Measurements from ENCODE around the gene ATP13A1. TPM values are rescaled to one million over a fixed set of nuclear protein-coding genes. Genes with fewer than 3 reads are reported as not detected.
"Not testable (repeated sequence)": the region's sequence is repeated elsewhere in the genome, so short reads cannot be mapped to it uniquely, and the experiment has no call there.

ATP13A1 gene
- total RNA-seq, 1 experiment from 2014 or later: 41.1 TPM

GRCh38 chr19:19600793-19601330, 62.6 kb downstream of the ATP13A1 start:
- Histone ChIP-seq H3K27ac (0 out of 2 replicates have a peak overlapping the region, but pooled peaks have one; percentile 73), H3K4me3 (no peak overlapping the region), H3K9me2 (ENCODE audit: insufficient read depth) (no peaks in the 10 kb centered on the region), H3K9me3 (ENCODE audit: insufficient read depth, low read depth) (no peaks in the 10 kb centered on the region), H3K36me3 (ENCODE audit: low read depth) (no peaks in the 10 kb centered on the region), H3K79me2 (ENCODE audit: low read depth) (peaks cover 10% of the 10 kb centered on the region; the same call in 1 of the 2 replicates), H3K4me1 (replicated peaks; ENCODE audit: insufficient read depth) (peaks cover 62% of the 10 kb centered on the region), H3F3A (ENCODE audit: insufficient read depth, low read depth) (peaks cover 50% of the 10 kb centered on the region), H3K4me2 (0 out of 2 replicates have a peak overlapping the region, but pooled peaks have one; percentile 58), H2AFZ (no peak overlapping the region), H3K27me3 (ENCODE audit: insufficient read depth, low read depth) (no peaks in the 10 kb centered on the region), H4K20me1 (ENCODE audit: insufficient read depth) (no peaks in the 10 kb centered on the region)
- DNase-seq: peak in 1 of 2 experiments; percentile 8
- CTCF ChIA-PET: no interaction called here
- no TSS peak for BruUV-seq (replicated peaks)
- TF ChIP-seq EZH2 (IDR thresholded peaks at IDR 0.05; ENCODE audit: low read depth): no peak
- no peak for TF ChIP-seq CTCF (conservative IDR thresholded peaks at IDR 0.05)
- intact Hi-C loops (cut with micrococcal nuclease; ENCODE audit: unreplicated experiment): no loop called here
- POLR2A ChIA-PET (ENCODE audit: unreplicated experiment): no interaction called here

GRCh38 chr19:19598728-19599451, 64.6 kb downstream of the ATP13A1 start:
- BruUV-seq (replicated peaks); H3K4me3 ChIP-seq; POLR2A ChIA-PET (ENCODE audit: unreplicated experiment); DNase-seq; H3K9me3 ChIP-seq (ENCODE audit: insufficient read depth, low read depth); H2AFZ ChIP-seq; H3K27me3 ChIP-seq (ENCODE audit: insufficient read depth, low read depth); H3K4me2 ChIP-seq; H3K79me2 ChIP-seq (ENCODE audit: low read depth); H3K9me2 ChIP-seq (ENCODE audit: insufficient read depth); H4K20me1 ChIP-seq (ENCODE audit: insufficient read depth); H3K27ac ChIP-seq; intact Hi-C loops (cut with micrococcal nuclease; ENCODE audit: unreplicated experiment); CTCF ChIA-PET; H3K36me3 ChIP-seq (ENCODE audit: low read depth): not testable (repeated sequence)
- Histone ChIP-seq H3F3A (ENCODE audit: insufficient read depth, low read depth) (peaks cover 63% of the 10 kb centered on the region), H3K4me1 (replicated peaks; ENCODE audit: insufficient read depth) (peaks cover 72% of the 10 kb centered on the region)

- H2AFZ ChIP-seq: no peak overlapping the region
- no peak overlapping the region for H3K4me3 ChIP-seq
- no peak for DNase-seq
- peaks cover 10% of the 10 kb centered on the region; the same call in 1 of the 2 replicates for H3K79me2 ChIP-seq (ENCODE audit: low read depth)
- no peaks in the 10 kb centered on the region for H4K20me1 ChIP-seq (ENCODE audit: insufficient read depth)
- no peaks in the 10 kb centered on the region for H3K9me2 ChIP-seq (ENCODE audit: insufficient read depth)
- no peaks in the 10 kb centered on the region for H3K27me3 ChIP-seq (ENCODE audit: insufficient read depth, low read depth)
- peaks cover 75% of the 10 kb centered on the region for H3K4me1 ChIP-seq (replicated peaks; ENCODE audit: insufficient read depth)
- BruUV-seq (replicated peaks): no TSS peak
- no peak overlapping the region for H3K4me2 ChIP-seq
- no peaks in the 10 kb centered on the region for H3K36me3 ChIP-seq (ENCODE audit: low read depth)
- H3K27ac ChIP-seq: no peak overlapping the region
- ChIA-PET POLR2A (ENCODE audit: unreplicated experiment) (no interaction called here), CTCF (no interaction called here)
- TF ChIP-seq EZH2 (IDR thresholded peaks at IDR 0.05; ENCODE audit: low read depth): no peak
- TF ChIP-seq CTCF (conservative IDR thresholded peaks at IDR 0.05): no peak
- intact Hi-C loops (cut with micrococcal nuclease; ENCODE audit: unreplicated experiment): no loop called here
- H3F3A ChIP-seq (ENCODE audit: insufficient read depth, low read depth): peaks cover 57% of the 10 kb centered on the region
- no peaks in the 10 kb centered on the region for H3K9me3 ChIP-seq (ENCODE audit: insufficient read depth, low read depth)
Observed at GRCh38 chr19:19597809-19598306, 65.6 kb downstream of the ATP13A1 start.

Other genes with a start within 250 kb of the ATP13A1 start
- 2.0 and 3.3 TPM in 2 replicates for gene TSSK6, start 148.1 kb downstream of the ATP13A1 start, total RNA-seq (2021)
- 203 and 309 TPM in 2 replicates for gene NDUFA13, start 147.5 kb downstream of the ATP13A1 start, total RNA-seq (2021)
- gene YJEFN3, start 134.8 kb downstream of the ATP13A1 start, total RNA-seq (2021): 18.5 and 21.9 TPM in 2 replicates
- gene CILP2, start 125.4 kb downstream of the ATP13A1 start, total RNA-seq (2021): 1.1 and 2.5 TPM in 2 replicates
- gene PBX4, start 45.0 kb downstream of the ATP13A1 start, total RNA-seq (2021): 5.7 and 7.4 TPM in 2 replicates
- 27.4 and 29.2 TPM in 2 replicates for gene LPAR2, start 35.5 kb downstream of the ATP13A1 start, total RNA-seq (2021)
- gene GMIP, start 20.0 kb downstream of the ATP13A1 start, total RNA-seq (2021): 15.4 and 18.2 TPM in 2 replicates
- 6.2 and 9.3 TPM in 2 replicates for gene ZNF101, start 5.2 kb upstream of the ATP13A1 start, total RNA-seq (2021)
- gene ZNF14, start 69.4 kb upstream of the ATP13A1 start, total RNA-seq (2021): 2.8 and 3.0 TPM in 2 replicates
- gene ZNF506, start 158.1 kb upstream of the ATP13A1 start, total RNA-seq (2021): 12.6 and 13.1 TPM in 2 replicates
- 4.2 and 5.1 TPM in 2 replicates for gene ZNF253, start 202.2 kb upstream of the ATP13A1 start, total RNA-seq (2021)
- gene ZNF93, start 237.3 kb upstream of the ATP13A1 start, total RNA-seq (2021): 4.1 and 5.8 TPM in 2 replicates